ENCODE measurements around the gene NT5C2.

The NT5C2 gene

DNA sequence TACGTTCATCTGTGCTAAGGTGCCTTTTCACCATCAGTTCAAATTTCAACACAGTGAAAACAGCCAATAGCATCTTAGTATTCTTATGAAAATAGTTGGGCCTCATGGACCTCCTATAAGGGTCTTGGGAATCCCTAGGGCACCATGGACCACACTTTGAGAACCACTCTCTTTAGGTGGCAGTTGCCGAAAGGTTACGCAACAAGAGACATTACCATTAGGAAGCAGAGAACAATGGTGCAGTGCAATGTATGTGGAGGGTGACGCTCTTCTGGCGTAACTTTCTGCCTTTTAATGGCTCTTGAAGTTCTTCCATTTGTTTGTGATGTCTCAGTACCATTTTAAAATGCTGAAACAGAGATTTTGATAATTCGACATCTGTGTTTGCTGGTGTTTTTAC, 143.8 kb downstream of the NT5C2 start:
- DNase-seq: no peak

DNA sequence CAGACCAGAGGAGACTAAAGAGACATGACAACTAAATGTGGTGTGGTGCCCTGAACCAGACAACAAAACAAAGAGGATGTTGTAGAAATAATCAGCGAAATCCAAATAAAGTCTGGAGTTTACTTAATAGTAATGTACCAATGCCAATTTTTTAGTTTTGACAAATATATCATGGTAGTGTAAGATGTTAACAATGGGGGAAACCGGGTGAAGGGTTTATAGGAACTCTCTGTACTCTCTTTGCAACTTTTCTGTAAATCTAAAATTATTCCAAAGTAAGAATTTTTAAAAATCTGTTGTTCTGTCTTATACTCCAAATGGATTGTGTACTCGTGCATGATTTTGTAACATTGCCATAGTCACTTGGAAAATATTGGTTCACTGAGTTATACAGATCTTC, 145.7 kb downstream of the NT5C2 start:
- DNase-seq: no peak

DNA sequence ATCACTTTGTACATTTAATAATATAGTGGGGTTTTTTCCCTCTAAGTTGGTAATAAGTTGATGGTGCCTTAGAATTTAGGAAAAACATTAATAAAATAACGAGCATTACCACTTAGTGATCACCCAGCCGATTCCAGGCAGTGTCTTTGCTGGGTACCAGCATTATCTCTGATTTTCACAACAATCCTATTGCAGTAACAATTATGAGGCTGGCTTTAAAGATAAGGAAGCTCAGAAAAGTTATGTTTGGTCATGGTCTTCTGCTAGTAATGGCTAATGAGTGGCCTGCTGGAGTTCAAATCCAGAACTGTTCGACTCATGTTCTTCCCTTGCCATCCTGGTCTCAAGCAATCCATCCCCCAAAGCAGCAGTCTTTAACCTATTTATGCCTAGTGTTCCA, 147.1 kb downstream of the NT5C2 start:
- DNase-seq: no peak

DNA sequence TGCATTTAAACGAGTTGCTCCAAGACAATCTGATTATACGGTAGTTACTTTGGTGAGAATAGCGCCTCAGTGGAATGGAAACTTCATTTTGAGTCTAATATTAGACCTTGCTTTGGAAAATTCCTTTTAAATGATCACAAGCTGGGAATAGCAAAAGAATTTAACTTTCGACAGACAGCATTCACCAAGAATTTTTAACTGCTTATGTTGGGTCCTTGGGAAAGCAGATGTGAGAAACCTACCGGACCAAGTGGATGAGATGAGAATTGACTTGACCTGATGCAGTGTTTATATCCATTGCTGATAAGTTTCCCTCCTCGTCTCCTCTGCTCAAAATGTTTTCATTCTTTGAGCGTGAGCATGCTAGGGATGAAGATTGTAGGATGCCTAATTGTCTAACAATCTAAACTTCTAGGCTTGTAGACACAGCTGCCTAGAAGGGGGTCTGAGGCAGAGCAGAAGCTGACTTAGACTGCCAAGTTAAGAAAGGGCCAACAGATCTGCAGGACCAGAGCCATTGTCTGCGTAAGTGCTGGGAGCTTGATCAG, 148.1 kb downstream of the NT5C2 start:
- DNase-seq: no peak

DNA sequence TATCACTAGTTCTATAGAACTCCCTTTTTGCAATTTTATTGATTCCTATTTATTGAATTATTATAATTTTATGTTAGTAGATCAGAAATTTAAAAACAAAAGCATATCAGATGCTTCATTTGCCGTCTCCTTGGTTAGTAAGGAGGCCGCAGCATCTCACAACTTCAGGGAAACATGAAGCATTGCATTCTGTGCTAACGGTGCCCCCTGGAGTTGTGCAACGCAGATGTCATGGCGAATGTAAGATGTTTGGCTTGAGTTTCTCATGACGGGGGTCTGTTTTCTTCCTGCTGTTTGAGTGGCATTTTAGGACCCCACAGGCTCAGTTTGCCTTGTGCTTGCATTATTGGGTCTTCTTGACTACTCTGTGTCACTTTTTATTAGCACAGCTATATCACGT, 150.2 kb downstream of the NT5C2 start:
- DNase-seq: no peak

DNA sequence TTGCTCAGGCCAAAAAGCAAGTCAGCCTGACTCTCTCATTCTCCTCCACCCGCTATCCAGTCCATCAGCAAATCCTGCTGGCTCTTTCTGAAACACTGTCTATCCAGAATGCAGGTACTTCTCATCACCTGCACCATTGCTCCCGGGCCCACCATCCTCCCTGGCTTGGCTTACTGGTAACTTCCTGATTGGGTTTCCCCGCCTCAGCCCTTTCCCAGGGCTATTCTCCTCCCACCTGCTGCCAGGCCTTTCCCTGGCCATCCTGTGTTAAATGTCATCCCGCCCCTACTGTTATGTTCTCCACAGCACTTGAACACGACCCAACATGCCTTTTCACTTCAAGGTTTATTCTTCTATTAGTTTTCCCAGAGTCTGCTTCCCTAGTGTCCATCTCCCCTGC, 150.9 kb downstream of the NT5C2 start:
- DNase-seq: no peak

DNA sequence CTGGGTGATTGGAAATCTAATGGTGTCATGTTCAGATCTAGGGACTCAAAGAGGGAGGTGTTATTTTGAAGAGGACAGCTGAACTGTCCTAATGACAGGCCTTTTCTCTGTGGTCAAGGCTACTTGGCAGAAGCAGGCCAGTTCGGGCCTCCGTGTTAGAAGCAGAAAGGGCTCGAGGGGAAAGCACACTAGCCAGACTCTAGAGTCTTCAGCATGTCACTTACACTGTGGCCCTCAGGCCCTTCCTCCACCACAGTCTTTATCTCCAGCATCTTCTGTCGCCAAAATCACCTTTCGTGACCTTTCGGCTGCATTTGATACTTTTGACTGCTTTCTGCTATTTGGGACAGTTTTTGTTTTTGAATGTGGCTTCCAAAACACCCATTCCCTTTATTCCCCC, 151.7 kb downstream of the NT5C2 start:
- no peak for DNase-seq

DNA sequence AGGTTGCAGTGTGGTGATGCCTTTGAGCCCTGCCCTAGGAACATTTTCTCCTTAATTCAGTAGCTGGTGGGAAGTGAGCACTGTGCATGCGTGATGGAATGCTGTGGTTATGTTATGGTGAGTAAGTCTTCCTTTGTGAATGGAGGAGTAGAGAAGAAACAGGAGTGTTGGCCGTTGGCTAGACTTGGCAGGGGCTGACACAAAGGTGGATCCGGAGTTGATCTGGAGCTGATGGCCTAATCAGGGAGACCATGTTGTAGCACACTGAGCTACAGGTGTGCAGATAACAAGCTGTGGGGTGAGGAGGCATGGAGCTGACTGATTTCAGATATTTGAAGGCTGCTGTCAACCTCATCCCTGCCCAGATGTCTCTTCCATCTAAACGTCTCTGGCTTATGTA, 152.7 kb downstream of the NT5C2 start:
- DNase-seq: no peak

DNA sequence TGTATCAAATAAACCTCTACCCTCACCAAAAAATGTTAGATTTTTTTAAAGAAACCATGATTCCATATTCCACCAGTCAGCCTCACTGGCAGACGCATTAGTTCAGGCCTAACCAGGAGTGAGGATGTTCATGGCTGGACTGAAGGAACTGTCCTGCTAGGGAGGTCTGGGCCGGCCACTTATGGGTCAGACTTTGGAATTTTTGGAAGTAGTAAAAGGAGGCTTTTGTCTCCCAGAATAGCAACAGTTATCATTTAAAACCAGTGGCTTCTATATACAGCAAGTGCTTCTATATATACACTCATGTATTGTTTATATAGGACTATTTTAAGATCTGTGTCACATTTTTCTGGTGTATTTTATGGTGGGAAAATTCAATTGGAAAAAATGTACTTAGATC, 154.5 kb downstream of the NT5C2 start:
- no peak for DNase-seq

All from NCI-H2171 (cell line).